WTC11 (cell line): Measurements from ENCODE around the gene PON3. TPM values are rescaled to one million over a fixed set of nuclear protein-coding genes. Genes with fewer than 3 reads are reported as not detected.
A peak's percentile ranks its signal among the peaks of the same experiment; 100 is the strongest.

ENCODE experiments used
- ATAC-seq: fragments of 200-7000 bp; cut with Tn5 transposase; 2 replicates; pipeline ENCODE4 v1.10.0; 2021; ENCODE audit warnings: mild to moderate bottlenecking, moderate library complexity
- CTCF ChIA-PET: fragments of 300-600 bp; sonication (Branson Sonifier 250); formaldehyde crosslinking; loops from one replicate; lab custom pipeline; 2021; ENCODE audit warnings: antibody characterized with exemption; lab: Charles Lee
- POLR2A ChIA-PET: fragments of 350-600 bp; sonication (Branson Sonifier 250); formaldehyde crosslinking; loops from one replicate; lab custom pipeline; 2021; ENCODE audit warnings: antibody characterized with exemption; lab: Charles Lee
- DNase-seq: peaks from one replicate; pipeline ENCODE4 v3.0.0; 2021; ENCODE audit warnings: low spot score
- H3K27ac Mint-ChIP-seq: 2 replicates; pipeline ENCODE4 v1.8.0; 2021; ENCODE audit warnings: mixed read lengths
- H3K27me3 Mint-ChIP-seq: 2 replicates; pipeline ENCODE4 v1.8.0; 2021; ENCODE audit warnings: low read depth, mild to moderate bottlenecking, moderate library complexity, mixed read lengths
- H3K36me3 Mint-ChIP-seq: 2 replicates; pipeline ENCODE4 v1.8.0; 2021; ENCODE audit warnings: mixed read lengths
- H3K4me1 Mint-ChIP-seq: 2 replicates; pipeline ENCODE4 v1.8.0; 2022; ENCODE audit warnings: mixed read lengths
- H3K4me3 Mint-ChIP-seq: 2 replicates; pipeline ENCODE4 v1.8.0; 2021; ENCODE audit warnings: mild to moderate bottlenecking, moderate library complexity, mixed read lengths
- H3K9me3 Mint-ChIP-seq: 2 replicates; pipeline ENCODE4 v1.8.0; 2021; ENCODE audit warnings: mixed read lengths
- CREM ChIP-seq: sonication (generic); formaldehyde crosslinking; IDR thresholded peaks from 2 replicates; pipeline ENCODE4 v1.8.1; 2022; ENCODE audit warnings: mild to moderate bottlenecking, missing genetic modification reagents, moderate library complexity
- GRHL2 ChIP-seq: fragments of 250-450 bp; sonication (Bioruptor Pico); IDR thresholded peaks from 2 replicates; pipeline ENCODE4 v1.8.0; 2022; ENCODE audit warnings: mild to moderate bottlenecking, moderate library complexity; ENCODE audit not compliant: insufficient replicate concordance, severe bottlenecking
- HMGA2 ChIP-seq: fragments of 250-450 bp; sonication (Bioruptor Pico); IDR thresholded peaks from 2 replicates; pipeline ENCODE4 v1.4.0; 2021; ENCODE audit warnings: mild to moderate bottlenecking, moderate library complexity
- JAZF1 ChIP-seq: fragments of 250-450 bp; sonication (Bioruptor Pico); IDR thresholded peaks from 2 replicates; pipeline ENCODE4 v1.9.0; 2021; ENCODE audit warnings: moderate library complexity, mild to moderate bottlenecking, inconsistent platforms
- JUN ChIP-seq: sonication (generic); formaldehyde crosslinking; IDR thresholded peaks from 2 replicates; pipeline ENCODE4 v1.8.0; 2023; ENCODE audit warnings: mild to moderate bottlenecking, missing genetic modification reagents
- MYBL2 ChIP-seq: sonication (generic); formaldehyde crosslinking; IDR thresholded peaks from 2 replicates; pipeline ENCODE4 v1.8.1; 2023; ENCODE audit warnings: mild to moderate bottlenecking, moderate library complexity, missing genetic modification reagents
- NR1H2 ChIP-seq: sonication (generic); formaldehyde crosslinking; IDR thresholded peaks from 2 replicates; pipeline ENCODE4 v1.9.0; 2021; ENCODE audit warnings: mild to moderate bottlenecking, moderate library complexity, missing genetic modification reagents
- TEAD4 ChIP-seq: sonication (generic); formaldehyde crosslinking; IDR thresholded peaks from 2 replicates; pipeline ENCODE4 v1.8.0; 2022; ENCODE audit warnings: mild to moderate bottlenecking, missing genetic modification reagents
- ZBTB21 ChIP-seq: sonication (generic); formaldehyde crosslinking; IDR thresholded peaks from 2 replicates; pipeline ENCODE4 v1.8.1; 2023; ENCODE audit warnings: mild to moderate bottlenecking, missing genetic modification reagents, borderline replicate concordance
- ZNF138 ChIP-seq: sonication (generic); formaldehyde crosslinking; conservative IDR thresholded peaks from 2 replicates; pipeline ENCODE4 v1.8.1; 2022; ENCODE audit warnings: mild to moderate bottlenecking, moderate library complexity, missing genetic modification reagents
- ZNF219 ChIP-seq: sonication (generic); formaldehyde crosslinking; IDR thresholded peaks from 2 replicates; pipeline ENCODE4 v1.8.0; 2023; ENCODE audit warnings: missing genetic modification reagents, mild to moderate bottlenecking, borderline replicate concordance
- ZNF671 ChIP-seq: fragments of 250-450 bp; sonication (Bioruptor Pico); IDR thresholded peaks from 2 replicates; pipeline ENCODE4 v1.8.0; 2021; ENCODE audit warnings: mild to moderate bottlenecking
- total RNA-seq: library from RNA; stranded (reverse); gene quantifications from 3 replicates; pipeline ENCODE4 v1.2.3, GENCODE V29; 2021
- TF ChIP-seq, protein P1 (sequence below): fragments of 250-450 bp; sonication (Bioruptor Pico); IDR thresholded peaks from 2 replicates; pipeline ENCODE4 v1.9.0; 2021; ENCODE audit warnings: mild to moderate bottlenecking
- TF ChIP-seq, protein P2 (sequence below): sonication (generic); formaldehyde crosslinking; IDR thresholded peaks from 2 replicates; pipeline ENCODE4 v1.8.1; 2023; ENCODE audit warnings: mild to moderate bottlenecking, moderate library complexity, missing genetic modification reagents
- TF ChIP-seq, protein P3 (sequence below): sonication (generic); formaldehyde crosslinking; IDR thresholded peaks from 2 replicates; pipeline ENCODE4 v1.8.1; 2022; ENCODE audit warnings: mild to moderate bottlenecking, missing genetic modification reagents, moderate library complexity, borderline replicate concordance
- TF ChIP-seq, protein P4 (sequence below): sonication (generic); formaldehyde crosslinking; IDR thresholded peaks from 2 replicates; pipeline ENCODE4 v1.8.0; 2022; ENCODE audit warnings: mild to moderate bottlenecking, missing genetic modification reagents
- TF ChIP-seq, protein P5 (sequence below): sonication (generic); formaldehyde crosslinking; IDR thresholded peaks from 2 replicates; pipeline ENCODE4 v1.8.0; 2023; ENCODE audit warnings: missing genetic modification reagents

Gene PON3
- total RNA-seq, 1 experiment from 2014 or later: 0.42 TPM

DNA sequence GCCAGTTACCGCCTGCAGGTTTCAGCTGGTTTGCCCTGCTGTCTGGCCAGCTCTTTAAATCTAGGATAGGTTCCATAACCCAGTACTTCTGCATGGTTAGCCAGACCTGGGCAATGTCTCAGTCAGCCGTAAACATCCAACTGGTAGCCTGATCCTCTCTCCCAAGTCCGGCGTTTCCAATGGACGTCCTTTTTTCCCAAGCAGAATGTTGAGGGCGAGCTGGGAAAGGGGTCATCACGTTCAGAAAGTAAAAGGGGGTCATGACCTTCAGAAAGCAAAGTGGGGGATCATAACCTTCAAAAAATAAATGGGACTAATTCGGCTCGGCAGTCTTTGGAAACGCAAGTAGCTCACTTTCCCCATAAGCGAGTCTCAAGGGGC is 430 bp downstream of the PON3 start:
- no peaks in the 10 kb centered on the region for H3K9me3 Mint-ChIP-seq
- H3K27ac Mint-ChIP-seq: no peak overlapping the region
- H3K4me1 Mint-ChIP-seq: peaks cover 20% of the 10 kb centered on the region
- no peaks in the 10 kb centered on the region for H3K36me3 Mint-ChIP-seq
- POLR2A ChIA-PET: interaction anchor here (1.4 kb wide), 1 partner anchor 9 kb away, joined by 3 read pairs; no protein-coding TSS in a partner anchor
- DNase-seq (no peak), ATAC-seq (peak; percentile 5; the same call in 1 of the 2 replicates)
- TF ChIP-seq MYBL2 (CRISPR knock-in tag): no peak
- TF ChIP-seq GRHL2 (CRISPR knock-in tag): no peak
- TF ChIP-seq NR1H2: no peak
- TF ChIP-seq, protein P1, sequence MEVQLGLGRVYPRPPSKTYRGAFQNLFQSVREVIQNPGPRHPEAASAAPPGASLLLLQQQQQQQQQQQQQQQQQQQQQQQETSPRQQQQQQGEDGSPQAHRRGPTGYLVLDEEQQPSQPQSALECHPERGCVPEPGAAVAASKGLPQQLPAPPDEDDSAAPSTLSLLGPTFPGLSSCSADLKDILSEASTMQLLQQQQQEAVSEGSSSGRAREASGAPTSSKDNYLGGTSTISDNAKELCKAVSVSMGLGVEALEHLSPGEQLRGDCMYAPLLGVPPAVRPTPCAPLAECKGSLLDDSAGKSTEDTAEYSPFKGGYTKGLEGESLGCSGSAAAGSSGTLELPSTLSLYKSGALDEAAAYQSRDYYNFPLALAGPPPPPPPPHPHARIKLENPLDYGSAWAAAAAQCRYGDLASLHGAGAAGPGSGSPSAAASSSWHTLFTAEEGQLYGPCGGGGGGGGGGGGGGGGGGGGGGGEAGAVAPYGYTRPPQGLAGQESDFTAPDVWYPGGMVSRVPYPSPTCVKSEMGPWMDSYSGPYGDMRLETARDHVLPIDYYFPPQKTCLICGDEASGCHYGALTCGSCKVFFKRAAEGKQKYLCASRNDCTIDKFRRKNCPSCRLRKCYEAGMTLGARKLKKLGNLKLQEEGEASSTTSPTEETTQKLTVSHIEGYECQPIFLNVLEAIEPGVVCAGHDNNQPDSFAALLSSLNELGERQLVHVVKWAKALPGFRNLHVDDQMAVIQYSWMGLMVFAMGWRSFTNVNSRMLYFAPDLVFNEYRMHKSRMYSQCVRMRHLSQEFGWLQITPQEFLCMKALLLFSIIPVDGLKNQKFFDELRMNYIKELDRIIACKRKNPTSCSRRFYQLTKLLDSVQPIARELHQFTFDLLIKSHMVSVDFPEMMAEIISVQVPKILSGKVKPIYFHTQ: no peak
- TF ChIP-seq JUN (CRISPR knock-in tag): no peak
- no peak for TF ChIP-seq ZNF138 (CRISPR knock-in tag)
- TF ChIP-seq, protein P2, sequence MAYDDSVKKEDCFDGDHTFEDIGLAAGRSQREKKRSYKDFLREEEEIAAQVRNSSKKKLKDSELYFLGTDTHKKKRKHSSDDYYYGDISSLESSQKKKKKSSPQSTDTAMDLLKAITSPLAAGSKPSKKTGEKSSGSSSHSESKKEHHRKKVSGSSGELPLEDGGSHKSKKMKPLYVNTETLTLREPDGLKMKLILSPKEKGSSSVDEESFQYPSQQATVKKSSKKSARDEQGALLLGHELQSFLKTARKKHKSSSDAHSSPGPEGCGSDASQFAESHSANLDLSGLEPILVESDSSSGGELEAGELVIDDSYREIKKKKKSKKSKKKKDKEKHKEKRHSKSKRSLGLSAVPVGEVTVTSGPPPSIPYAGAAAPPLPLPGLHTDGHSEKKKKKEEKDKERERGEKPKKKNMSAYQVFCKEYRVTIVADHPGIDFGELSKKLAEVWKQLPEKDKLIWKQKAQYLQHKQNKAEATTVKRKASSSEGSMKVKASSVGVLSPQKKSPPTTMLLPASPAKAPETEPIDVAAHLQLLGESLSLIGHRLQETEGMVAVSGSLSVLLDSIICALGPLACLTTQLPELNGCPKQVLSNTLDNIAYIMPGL (CRISPR knock-in tag): no peak
- no peak for TF ChIP-seq ZNF671 (CRISPR knock-in tag)
- TF ChIP-seq ZNF219 (CRISPR knock-in tag): no peak
- no peak for TF ChIP-seq ZBTB21 (CRISPR knock-in tag)
- no peak for TF ChIP-seq HMGA2
- TF ChIP-seq CREM (CRISPR knock-in tag): no peak
- TF ChIP-seq, protein P3, sequence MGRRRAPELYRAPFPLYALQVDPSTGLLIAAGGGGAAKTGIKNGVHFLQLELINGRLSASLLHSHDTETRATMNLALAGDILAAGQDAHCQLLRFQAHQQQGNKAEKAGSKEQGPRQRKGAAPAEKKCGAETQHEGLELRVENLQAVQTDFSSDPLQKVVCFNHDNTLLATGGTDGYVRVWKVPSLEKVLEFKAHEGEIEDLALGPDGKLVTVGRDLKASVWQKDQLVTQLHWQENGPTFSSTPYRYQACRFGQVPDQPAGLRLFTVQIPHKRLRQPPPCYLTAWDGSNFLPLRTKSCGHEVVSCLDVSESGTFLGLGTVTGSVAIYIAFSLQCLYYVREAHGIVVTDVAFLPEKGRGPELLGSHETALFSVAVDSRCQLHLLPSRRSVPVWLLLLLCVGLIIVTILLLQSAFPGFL (CRISPR knock-in tag): no peak
- TF ChIP-seq JAZF1 (CRISPR knock-in tag): no peak
- TF ChIP-seq, protein P4, sequence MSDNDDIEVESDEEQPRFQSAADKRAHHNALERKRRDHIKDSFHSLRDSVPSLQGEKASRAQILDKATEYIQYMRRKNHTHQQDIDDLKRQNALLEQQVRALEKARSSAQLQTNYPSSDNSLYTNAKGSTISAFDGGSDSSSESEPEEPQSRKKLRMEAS (CRISPR knock-in tag): no peak
- peaks cover 15% of the 10 kb centered on the region for H3K27me3 Mint-ChIP-seq
- CTCF ChIA-PET: interaction anchor here (0.5 to 3.5 kb wide), 42 partner anchors 11 to 960 kb away, joined by 3 to 36 read pairs (median 5); partner anchors contain the start of genes PON1 and PON2
- H3K4me3 Mint-ChIP-seq: peak overlapping the region; percentile 66

DNA sequence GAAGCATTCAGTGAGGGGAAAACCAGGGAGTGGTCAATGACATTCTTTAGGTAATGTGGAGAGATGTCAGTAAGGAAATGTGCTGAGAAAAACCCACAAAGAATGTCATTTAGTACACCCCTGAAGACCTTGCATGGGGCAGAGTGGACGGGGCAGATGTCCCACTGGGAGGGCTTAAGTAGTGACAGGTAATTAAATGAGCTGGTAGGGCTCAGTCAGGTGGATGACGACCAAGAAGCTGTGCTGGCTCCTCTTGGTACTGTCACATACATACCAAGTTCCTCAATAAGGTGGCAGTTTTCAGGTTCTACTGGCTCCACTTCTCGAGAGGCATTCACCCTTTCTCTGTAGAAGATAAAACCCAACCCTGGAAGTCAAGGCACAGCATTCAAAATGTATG is 1.8 kb downstream of the PON3 start:
- H3K27ac Mint-ChIP-seq: no peak overlapping the region

More for the DNA sequence above, 1.8 kb downstream of the PON3 start:
- DNase-seq: no peak
- Mint-ChIP-seq H3K4me3 (no peak overlapping the region), H3K27me3 (peaks cover 15% of the 10 kb centered on the region), H3K36me3 (no peaks in the 10 kb centered on the region), H3K4me1 (peaks cover 20% of the 10 kb centered on the region), H3K9me3 (no peaks in the 10 kb centered on the region)
- POLR2A ChIA-PET: no interaction called here
- ATAC-seq: no peak
- CTCF ChIA-PET: no interaction called here
- TF ChIP-seq TEAD4 (CRISPR knock-in tag): no peak
- TF ChIP-seq, protein P5, sequence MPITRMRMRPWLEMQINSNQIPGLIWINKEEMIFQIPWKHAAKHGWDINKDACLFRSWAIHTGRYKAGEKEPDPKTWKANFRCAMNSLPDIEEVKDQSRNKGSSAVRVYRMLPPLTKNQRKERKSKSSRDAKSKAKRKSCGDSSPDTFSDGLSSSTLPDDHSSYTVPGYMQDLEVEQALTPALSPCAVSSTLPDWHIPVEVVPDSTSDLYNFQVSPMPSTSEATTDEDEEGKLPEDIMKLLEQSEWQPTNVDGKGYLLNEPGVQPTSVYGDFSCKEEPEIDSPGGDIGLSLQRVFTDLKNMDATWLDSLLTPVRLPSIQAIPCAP (CRISPR knock-in tag): no peak
